ENCODE results near the gene SLC4A4. TPM values are rescaled to one million over a fixed set of nuclear protein-coding genes. Genes with fewer than 3 reads are reported as not detected.

Gene SLC4A4
- total RNA-seq, 2 donors from 2014 or later = 99.0 to 124 TPM

DNA sequence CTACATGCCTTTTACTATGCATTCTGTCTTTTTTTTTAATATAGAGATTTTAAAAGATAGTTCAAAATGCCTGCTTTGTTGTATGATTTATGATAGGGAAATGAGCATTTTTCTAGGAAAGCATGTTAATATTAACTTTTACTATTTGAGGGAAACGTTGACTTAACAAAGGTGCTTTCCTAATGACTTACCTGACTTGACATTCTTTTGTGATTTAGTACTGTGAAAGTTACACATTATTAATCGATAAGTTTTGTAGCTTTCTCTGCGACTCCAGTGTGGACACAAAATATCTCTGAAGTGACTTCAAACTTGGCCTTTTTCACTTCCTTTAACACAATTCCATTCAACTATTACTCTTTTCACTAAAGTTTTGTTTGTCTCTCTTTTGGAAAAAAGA lies 260.8 kb downstream of the SLC4A4 start:
- Histone ChIP-seq H3K9ac (ENCODE audit: low read depth in 2 of 2, low read length in 2 of 2) (no peak overlapping the region), H3K9me3 (no peaks in the 10 kb centered on the region), H3K27ac (no peak overlapping the region), H3K36me3 (no peaks in the 10 kb centered on the region), H3K4me1 (no peaks in the 10 kb centered on the region), H3K4me3 (no peak overlapping the region), H3K27me3 (no peaks in the 10 kb centered on the region)
- no peak for DNase-seq
- TF ChIP-seq, protein P1, sequence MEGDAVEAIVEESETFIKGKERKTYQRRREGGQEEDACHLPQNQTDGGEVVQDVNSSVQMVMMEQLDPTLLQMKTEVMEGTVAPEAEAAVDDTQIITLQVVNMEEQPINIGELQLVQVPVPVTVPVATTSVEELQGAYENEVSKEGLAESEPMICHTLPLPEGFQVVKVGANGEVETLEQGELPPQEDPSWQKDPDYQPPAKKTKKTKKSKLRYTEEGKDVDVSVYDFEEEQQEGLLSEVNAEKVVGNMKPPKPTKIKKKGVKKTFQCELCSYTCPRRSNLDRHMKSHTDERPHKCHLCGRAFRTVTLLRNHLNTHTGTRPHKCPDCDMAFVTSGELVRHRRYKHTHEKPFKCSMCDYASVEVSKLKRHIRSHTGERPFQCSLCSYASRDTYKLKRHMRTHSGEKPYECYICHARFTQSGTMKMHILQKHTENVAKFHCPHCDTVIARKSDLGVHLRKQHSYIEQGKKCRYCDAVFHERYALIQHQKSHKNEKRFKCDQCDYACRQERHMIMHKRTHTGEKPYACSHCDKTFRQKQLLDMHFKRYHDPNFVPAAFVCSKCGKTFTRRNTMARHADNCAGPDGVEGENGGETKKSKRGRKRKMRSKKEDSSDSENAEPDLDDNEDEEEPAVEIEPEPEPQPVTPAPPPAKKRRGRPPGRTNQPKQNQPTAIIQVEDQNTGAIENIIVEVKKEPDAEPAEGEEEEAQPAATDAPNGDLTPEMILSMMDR (IDR thresholded peaks at IDR 0.05) = no peak
- intact Hi-C loops (cut with DNase I) = no loop called here

DNA sequence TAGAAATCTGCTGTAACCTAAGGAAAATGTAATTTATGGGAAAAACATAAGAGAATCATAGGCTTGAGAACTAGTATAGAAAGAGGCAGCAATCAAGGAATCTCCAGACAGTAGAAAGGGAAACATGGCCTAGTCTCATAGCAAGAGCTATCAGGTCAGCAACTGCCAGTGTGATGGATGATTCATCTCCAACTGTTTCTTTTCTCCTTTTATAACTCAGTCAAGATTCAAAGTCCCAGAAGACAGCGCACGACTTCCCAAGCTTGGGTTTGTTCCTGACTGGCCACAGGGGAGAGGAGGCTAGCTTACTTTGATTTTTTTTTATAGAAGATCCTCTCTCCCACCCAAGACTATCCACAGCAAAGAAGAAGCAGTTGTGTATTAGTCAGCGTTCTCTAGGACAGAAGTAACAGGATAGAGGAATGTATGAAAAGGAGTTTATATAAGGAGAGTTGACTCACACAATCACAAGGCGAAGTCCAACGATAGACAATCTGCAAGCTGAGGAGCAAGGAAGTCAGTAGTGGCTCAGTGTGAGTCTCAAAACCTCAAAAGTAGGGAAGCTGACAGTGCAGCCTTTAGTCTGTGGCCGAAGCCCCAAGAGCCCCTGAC lies 263.6 kb downstream of the SLC4A4 start:
- Histone ChIP-seq H3K27ac (peak overlapping the region; percentile 0), H3K36me3 (no peaks in the 10 kb centered on the region), H3K27me3 (no peaks in the 10 kb centered on the region), H3K4me3 (no peak overlapping the region), H3K9ac (ENCODE audit: low read depth in 2 of 2, low read length in 2 of 2) (no peak overlapping the region), H3K4me1 (no peaks in the 10 kb centered on the region), H3K9me3 (no peaks in the 10 kb centered on the region)
- DNase-seq = no peak
- TF ChIP-seq, protein P1 (IDR thresholded peaks at IDR 0.05) = no peak
- intact Hi-C loops (cut with DNase I) = no loop called here

DNA sequence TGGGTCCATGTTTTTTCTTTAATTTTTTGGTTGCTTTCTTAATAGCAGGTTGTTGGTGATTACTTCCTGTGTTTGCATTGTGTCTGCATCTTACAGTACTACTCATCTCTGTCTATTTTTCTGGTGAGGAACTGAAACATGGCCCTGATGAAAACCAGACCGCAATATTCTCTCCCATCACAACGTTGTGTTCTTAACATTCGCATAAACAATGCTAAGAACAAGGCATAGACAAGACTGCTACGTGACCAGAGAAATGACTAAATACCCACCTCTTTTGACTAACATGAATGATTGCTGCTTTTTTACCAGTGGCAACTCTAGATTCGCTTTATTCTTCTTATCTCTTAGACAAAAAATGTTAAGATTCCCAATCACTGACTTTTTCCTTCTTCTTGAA lies 266.0 kb downstream of the SLC4A4 start:
- H3K4me3 ChIP-seq = no peak overlapping the region
- H3K9ac ChIP-seq (ENCODE audit: low read depth in 2 of 2, low read length in 2 of 2) = no peak overlapping the region
- no peak for DNase-seq

DNA sequence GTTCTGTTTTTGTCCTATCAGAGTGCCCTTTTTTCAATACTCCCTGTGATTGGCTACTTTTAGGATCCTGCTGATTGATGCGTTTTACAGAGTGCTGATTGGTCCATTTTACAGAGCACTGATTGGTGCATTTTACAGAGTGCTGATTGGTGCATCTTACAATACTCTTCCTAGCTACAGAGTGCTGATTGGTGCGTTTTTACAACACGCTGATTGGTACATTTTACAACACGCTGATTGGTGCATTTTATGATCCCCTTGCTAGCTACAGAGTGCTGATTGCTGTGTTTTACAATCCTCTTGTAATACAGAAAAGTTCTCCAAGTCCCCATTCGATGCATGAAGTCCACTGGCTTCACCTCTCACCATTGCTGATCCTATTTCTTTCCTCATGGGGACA lies 268.3 kb downstream of the SLC4A4 start:
- Histone ChIP-seq H3K27ac (no peak overlapping the region), H3K4me1 (no peaks in the 10 kb centered on the region), H3K27me3 (no peaks in the 10 kb centered on the region), H3K9ac (ENCODE audit: low read depth in 2 of 2, low read length in 2 of 2) (no peak overlapping the region), H3K36me3 (no peaks in the 10 kb centered on the region), H3K9me3 (no peaks in the 10 kb centered on the region), H3K4me3 (no peak overlapping the region)
- TF ChIP-seq, protein P1 (IDR thresholded peaks at IDR 0.05) = no peak
- DNase-seq = no peak
- intact Hi-C loops (cut with DNase I) = no loop called here

More for the DNA sequence above, 266.0 kb downstream of the SLC4A4 start:
- Histone ChIP-seq H3K4me1 (no peaks in the 10 kb centered on the region), H3K9me3 (no peaks in the 10 kb centered on the region), H3K27me3 (no peaks in the 10 kb centered on the region), H3K36me3 (no peaks in the 10 kb centered on the region), H3K27ac (no peak overlapping the region)
- intact Hi-C loops (cut with DNase I) = no loop called here
- TF ChIP-seq, protein P1 (IDR thresholded peaks at IDR 0.05) = no peak

DNA sequence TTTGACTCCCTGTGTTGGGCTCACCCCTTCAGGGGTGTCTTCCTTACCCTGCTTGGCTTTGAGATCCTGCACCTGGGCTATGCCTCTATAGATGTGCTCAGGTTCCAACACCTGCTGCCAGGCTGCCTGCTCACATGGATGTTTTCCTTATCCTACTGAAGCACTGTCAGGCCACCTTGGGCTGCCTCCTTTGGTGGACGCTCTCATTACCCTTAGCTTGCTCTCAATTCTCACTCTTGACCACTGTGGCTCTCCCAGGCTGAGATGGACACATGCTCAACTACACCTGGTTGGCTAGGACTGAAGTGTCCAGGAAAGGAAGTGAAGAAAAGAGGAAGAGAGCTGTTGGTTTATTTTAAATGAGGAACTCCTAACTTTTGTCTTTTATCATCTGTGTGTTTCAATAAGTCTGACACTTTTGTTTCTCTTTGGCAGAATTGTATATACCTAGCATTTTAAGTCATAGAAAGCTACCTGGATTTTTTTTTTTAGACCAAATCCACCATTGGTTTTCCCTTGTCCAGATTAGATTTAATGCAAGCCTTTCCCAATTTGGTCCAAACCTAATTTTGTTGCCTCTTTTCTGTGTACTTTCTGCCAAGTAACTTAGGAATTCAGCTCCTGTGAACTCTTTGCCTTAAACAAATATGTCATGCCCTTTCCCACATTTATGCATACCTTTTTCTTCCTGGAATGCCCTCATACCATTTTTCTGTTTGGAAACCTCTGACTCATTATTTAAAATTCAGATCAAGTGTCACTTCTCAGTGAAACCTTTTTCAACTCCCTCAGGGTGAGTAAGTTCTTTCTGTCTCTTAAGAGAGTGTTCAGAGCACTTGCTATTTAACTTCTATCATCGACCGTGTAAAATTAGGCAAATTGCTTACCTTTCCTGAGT lies 269.2 kb downstream of the SLC4A4 start:
- intact Hi-C loops (cut with DNase I) = no loop called here
- TF ChIP-seq, protein P1 (IDR thresholded peaks at IDR 0.05) = no peak
- no peak overlapping the region for H3K4me3 ChIP-seq
- H3K4me1 ChIP-seq = no peaks in the 10 kb centered on the region
- no peaks in the 10 kb centered on the region for H3K9me3 ChIP-seq
- no peak for DNase-seq
- no peaks in the 10 kb centered on the region for H3K27me3 ChIP-seq
- H3K36me3 ChIP-seq = no peaks in the 10 kb centered on the region
- no peak overlapping the region for H3K9ac ChIP-seq (ENCODE audit: low read depth in 2 of 2, low read length in 2 of 2)
- no peak overlapping the region for H3K27ac ChIP-seq

Measured in colonic mucosa (tissue), 4 donors.